ENCODE data around the gene CEACAM7. TPM values are rescaled to one million over a fixed set of nuclear protein-coding genes. Genes with fewer than 3 reads are reported as not detected.
"Not testable (repeated sequence)": the region's sequence is repeated elsewhere in the genome, so short reads cannot be mapped to it uniquely, and the experiment has no call there.

CEACAM7 gene
- total RNA-seq, 1 experiment from 2014 or later: not detected

- RAD21 ChIA-PET (ENCODE audit: low non-redundant PET in 1 of 2, low total read pairs in 2 of 2, uncharacterized antibody in 2 of 2, unreplicated experiment in 2 of 2); H3K4me2 ChIP-seq (ENCODE audit: low read length); intact Hi-C loops (cut with micrococcal nuclease); H2AFZ ChIP-seq (ENCODE audit: low read depth, low read length, poor library complexity, severe bottlenecking); H3K9me2 ChIP-seq (ENCODE audit: insufficient read depth); H3K9me3 ChIP-seq (ENCODE audit: control insufficient read depth in 1 of 2, insufficient read depth in 1 of 2, low read depth in 1 of 2, low read length in 2 of 2); H3K36me3 ChIP-seq (ENCODE audit: control insufficient read depth in 1 of 2, insufficient read depth in 2 of 2, low read length in 2 of 2); H4K20me1 ChIP-seq (ENCODE audit: insufficient read depth); BruUV-seq (replicated peaks); H3K4me1 ChIP-seq (ENCODE audit: control insufficient read depth in 1 of 2, insufficient read depth in 2 of 2, low read length in 2 of 2); DNase-seq (ENCODE audit: low read depth, low spot score); H3K27ac ChIP-seq (ENCODE audit: low read depth, low read length); H3K9ac ChIP-seq (ENCODE audit: low read length); H3K79me2 ChIP-seq (ENCODE audit: insufficient read depth, low read length); POLR2A ChIA-PET; H3K4me3 ChIP-seq (replicated peaks in 1 of 2; ENCODE audit: low read depth in 1 of 2, low read length in 2 of 2); ATAC-seq: not testable (repeated sequence)
- CTCF ChIA-PET: interaction anchor here (1.4 to 3.0 kb wide), 2 partner anchors 10 to 15 kb away, joined by 4 to 12 read pairs; no protein-coding TSS in a partner anchor
- peaks cover 38% of the 10 kb centered on the region for H3K27me3 ChIP-seq (ENCODE audit: insufficient read depth, low read length)
Observed at GRCh38 chr19:41656756-41657155, 31.3 kb downstream of the CEACAM7 start.

GRCh38 chr19:41652250-41652649 lies 35.8 kb downstream of the CEACAM7 start:
- RAD21 ChIA-PET (ENCODE audit: low non-redundant PET in 1 of 2, low total read pairs in 2 of 2, uncharacterized antibody in 2 of 2, unreplicated experiment in 2 of 2): no interaction called here
- Histone ChIP-seq H3K9me2 (ENCODE audit: insufficient read depth) (no peaks in the 10 kb centered on the region), H3K27ac (ENCODE audit: low read depth, low read length) (no peak overlapping the region), H3K4me1 (ENCODE audit: control insufficient read depth in 1 of 2, insufficient read depth in 2 of 2, low read length in 2 of 2) (no peaks in the 10 kb centered on the region), H3K79me2 (ENCODE audit: insufficient read depth, low read length) (no peaks in the 10 kb centered on the region), H3K9me3 (ENCODE audit: control insufficient read depth in 1 of 2, insufficient read depth in 1 of 2, low read depth in 1 of 2, low read length in 2 of 2) (no peaks in the 10 kb centered on the region), H3K36me3 (ENCODE audit: control insufficient read depth in 1 of 2, insufficient read depth in 2 of 2, low read length in 2 of 2) (no peaks in the 10 kb centered on the region), H3K27me3 (ENCODE audit: insufficient read depth, low read length) (peaks cover 77% of the 10 kb centered on the region), H3K4me3 (replicated peaks in 1 of 2; ENCODE audit: low read depth in 1 of 2, low read length in 2 of 2) (no peak overlapping the region), H4K20me1 (ENCODE audit: insufficient read depth) (no peaks in the 10 kb centered on the region), H3K4me2 (ENCODE audit: low read length) (no peak overlapping the region), H3K9ac (ENCODE audit: low read length) (no peak overlapping the region), H2AFZ (ENCODE audit: low read depth, low read length, poor library complexity, severe bottlenecking) (no peak overlapping the region)
- TF ChIP-seq YY1 (IDR thresholded peaks at IDR 0.05; ENCODE audit: extremely low read depth, insufficient replicate concordance, low read depth, low read length): no peak
- no peak for TF ChIP-seq ZBTB33 (IDR thresholded peaks at IDR 0.05; ENCODE audit: extremely low read depth, insufficient replicate concordance, low read length)
- no peak for TF ChIP-seq ZNF274 (IDR thresholded peaks at IDR 0.05; ENCODE audit: low read depth, low read length)
- TF ChIP-seq CEBPB (IDR thresholded peaks at IDR 0.05; ENCODE audit: low read depth): no peak
- TF ChIP-seq CTCF (IDR thresholded peaks at IDR 0.05 in 2 of 3, conservative IDR thresholded peaks at IDR 0.05 in 1 of 3; ENCODE audit: borderline replicate concordance in 1 of 3, insufficient read depth in 1 of 3, low read depth in 2 of 3, low read length in 2 of 3): no peak
- no peak for TF ChIP-seq RAD21 (IDR thresholded peaks at IDR 0.05; ENCODE audit: low read depth)
- TF ChIP-seq, protein P1, sequence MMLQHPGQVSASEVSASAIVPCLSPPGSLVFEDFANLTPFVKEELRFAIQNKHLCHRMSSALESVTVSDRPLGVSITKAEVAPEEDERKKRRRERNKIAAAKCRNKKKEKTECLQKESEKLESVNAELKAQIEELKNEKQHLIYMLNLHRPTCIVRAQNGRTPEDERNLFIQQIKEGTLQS (IDR thresholded peaks at IDR 0.05): no peak
- TF ChIP-seq POLR2AphosphoS5 (IDR thresholded peaks at IDR 0.05; ENCODE audit: low read depth, low read length): no peak
- POLR2A ChIA-PET: no interaction called here
- BruUV-seq (replicated peaks): no TSS peak
- ATAC-seq: no peak
- CTCF ChIA-PET: interaction anchor here (2.0 to 4.5 kb wide), 2 partner anchors 11 to 101 kb away, joined by 5 to 38 read pairs; no protein-coding TSS in a partner anchor
- intact Hi-C loops (cut with micrococcal nuclease): no loop called here
- no peak for DNase-seq (ENCODE audit: low read depth, low spot score)
